CD4-positive, alpha-beta T cell treated with Interleukin-21 for 1 hour (primary cell): Measurements from ENCODE around the gene XAGE1B.
"Not testable (repeated sequence)": the region's sequence is repeated elsewhere in the genome, so short reads cannot be mapped to it uniquely, and the experiment has no call there.

ENCODE experiments used
- DNase-seq: peaks from one replicate; pipeline ENCODE4 v3.0.0-alpha.2; 2020

XAGE1B gene

DNA sequence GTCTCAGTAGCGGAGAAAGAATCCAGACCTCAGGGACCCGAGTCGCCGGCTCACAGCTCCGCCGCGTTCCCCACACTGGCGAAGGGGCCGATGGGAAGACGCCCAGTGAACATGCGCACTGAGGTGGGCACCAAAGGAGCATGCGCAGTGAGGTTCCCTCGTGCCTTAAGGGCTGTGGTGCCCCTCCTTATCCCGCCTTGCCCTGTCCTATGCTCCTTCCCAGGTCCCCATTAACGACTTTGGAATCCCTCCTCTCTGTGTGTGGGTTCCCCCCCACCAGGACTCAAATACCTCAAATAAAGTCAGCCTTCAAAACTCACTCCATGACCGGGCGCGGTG lies at the start of gene XAGE1B:
Gene XAGE1B (minus strand): TSS at position 77 of the 339 bp plus-strand sequence. CDS start 1,536 bp downstream, outside the sequence.
- DNase-seq, result not testable (repeated sequence)

GRCh38 chrX:52563105-52563504 lies 46.2 kb upstream of the XAGE1B start:
- DNase-seq, result no peak

GRCh38 chrX:52558140-52558539 lies 41.3 kb upstream of the XAGE1B start:
- no peak for DNase-seq

- DNase-seq, result no peak
Measured at GRCh38 chrX:52556741-52557140, 39.9 kb upstream of the XAGE1B start.

DNA sequence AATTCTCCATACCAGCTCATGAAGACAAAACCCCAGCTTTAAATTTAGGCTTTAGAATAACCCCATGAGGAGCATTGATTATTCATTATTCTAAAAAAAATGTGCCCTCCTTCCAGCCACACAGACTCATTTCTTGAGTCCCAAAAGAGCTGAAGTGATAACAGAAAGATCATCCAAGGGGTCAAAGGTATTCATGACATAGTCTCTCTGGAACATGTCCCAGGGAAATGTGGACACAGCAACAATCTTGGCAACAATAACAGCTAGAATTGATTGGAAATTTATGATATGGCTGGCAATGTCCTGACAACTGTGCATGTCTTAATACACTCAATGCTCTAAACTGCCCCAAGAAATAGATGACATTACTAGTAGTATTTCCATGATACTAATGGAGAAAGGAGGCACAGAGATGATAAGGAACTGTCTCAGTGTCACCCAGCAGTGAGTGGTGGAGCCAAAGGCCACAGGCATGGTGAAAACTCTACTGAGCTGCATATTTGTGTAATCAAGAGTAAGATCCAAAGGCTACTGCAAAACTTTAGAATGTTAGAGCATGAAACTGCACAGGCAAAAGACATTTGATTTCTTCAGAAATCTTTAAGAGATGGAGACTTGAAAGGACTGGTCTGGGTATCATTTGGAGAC lies 37.3 kb upstream of the XAGE1B start:
- no peak for DNase-seq

- DNase-seq, result not testable (repeated sequence)
Measured at GRCh38 chrX:52548769-52549168, 31.9 kb upstream of the XAGE1B start.

DNA sequence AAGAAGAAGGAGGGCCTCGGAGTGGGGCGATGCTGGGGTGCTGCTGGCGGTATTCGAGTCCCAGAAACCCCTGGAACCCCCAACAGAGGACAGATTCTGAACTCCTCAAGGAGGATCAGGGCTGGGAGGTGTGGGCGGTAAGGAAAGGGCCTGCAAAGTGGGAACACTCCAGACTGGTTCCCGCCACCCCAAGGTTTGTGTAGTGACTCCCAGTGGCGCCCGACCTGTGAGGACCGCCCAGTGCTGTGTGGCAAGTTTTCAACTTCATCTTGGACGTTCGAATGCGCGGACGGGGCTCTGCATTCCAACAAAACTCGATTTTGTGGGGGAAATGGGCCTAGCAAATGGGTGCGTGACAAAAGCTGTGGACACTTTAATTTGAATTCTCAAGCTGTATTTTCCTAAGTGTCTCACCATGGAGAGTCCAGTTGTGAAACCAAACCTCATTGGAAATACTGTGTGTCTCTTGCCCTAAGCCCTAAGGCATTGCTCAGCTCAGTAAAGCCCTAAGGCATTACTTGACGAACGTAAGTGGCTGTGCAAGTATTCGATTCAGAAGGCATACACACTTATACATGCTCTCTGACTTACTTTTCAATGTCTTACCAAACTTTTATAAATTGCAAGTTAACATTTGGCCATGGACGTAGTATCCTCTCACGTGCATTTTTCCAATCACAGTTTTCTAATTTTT lies 27.4 kb upstream of the XAGE1B start:
- DNase-seq, result no peak

DNA sequence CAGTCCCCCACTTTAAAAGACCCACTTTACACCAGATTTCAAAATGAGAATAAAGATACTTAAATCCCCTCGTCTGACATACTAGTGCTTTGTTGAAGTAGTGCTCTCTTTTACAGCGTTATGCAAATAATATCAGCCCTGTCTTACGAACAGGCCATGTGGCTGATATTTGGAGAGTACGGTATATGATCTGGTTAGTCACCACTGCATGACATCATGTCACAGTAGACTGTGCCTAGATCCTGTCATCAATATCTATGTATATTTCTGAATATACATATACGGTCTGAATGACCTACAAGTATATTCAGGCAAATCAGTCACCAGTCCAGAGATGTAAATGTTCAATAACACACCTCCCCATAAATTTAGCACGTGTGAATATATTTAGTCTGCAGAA lies 25.4 kb upstream of the XAGE1B start:
- DNase-seq, result no peak

DNA sequence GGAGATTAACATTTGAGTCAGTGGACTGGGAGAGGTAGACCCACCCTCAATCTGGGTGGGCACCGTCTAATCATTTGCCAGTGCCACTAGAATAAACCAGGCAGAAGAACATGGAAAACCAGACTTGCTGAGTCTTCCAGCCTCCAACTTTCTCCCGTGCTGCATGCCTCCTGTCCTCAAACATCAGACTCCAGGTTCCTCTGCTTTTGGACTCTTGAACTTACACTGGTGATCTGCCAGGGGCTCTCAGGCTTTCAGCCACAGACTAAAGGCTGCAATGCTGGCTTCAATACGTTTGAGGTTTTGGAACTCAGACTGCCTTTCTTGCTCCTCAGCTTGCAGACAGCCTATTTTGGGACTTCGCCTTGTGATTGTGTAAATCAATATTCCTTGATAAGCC lies 24.2 kb upstream of the XAGE1B start:
- not testable (repeated sequence) for DNase-seq

- not testable (repeated sequence) for DNase-seq
Measured at GRCh38 chrX:52516110-52516986, 515 bp downstream of the XAGE1B start.

GRCh38 chrX:52511126-52511525 lies 5.7 kb downstream of the XAGE1B start:
- not testable (repeated sequence) for DNase-seq

- DNase-seq, result no peak
Measured at GRCh38 chrX:52509916-52510315, 6.9 kb downstream of the XAGE1B start.

GRCh38 chrX:52507331-52507730 lies 9.5 kb downstream of the XAGE1B start:
- DNase-seq, result no peak

- no peak for DNase-seq
Measured at GRCh38 chrX:52504551-52504950, 12.3 kb downstream of the XAGE1B start.

- DNase-seq, result not testable (repeated sequence)
Measured at GRCh38 chrX:52501362-52501761, 15.5 kb downstream of the XAGE1B start.

DNA sequence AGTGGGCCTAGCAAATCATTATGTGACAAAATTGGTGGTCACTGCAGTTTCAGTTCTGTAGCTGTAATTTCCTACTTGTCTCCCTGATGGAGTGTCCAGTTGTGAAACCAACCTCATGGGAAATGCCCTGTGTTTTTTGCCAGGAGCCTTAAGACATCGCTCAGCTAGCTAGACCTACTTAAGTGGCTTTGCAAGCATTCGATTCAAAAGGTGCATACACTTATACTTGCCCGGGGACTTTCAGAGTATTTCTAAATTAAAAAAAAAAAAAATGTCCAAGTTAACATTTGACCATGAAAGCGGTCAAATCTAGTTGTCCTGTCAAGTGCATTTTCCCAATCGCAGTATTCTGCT lies 20.5 kb downstream of the XAGE1B start:
- not testable (repeated sequence) for DNase-seq

- DNase-seq, result not testable (repeated sequence)
Measured at GRCh38 chrX:52495545-52496418, 21.1 kb downstream of the XAGE1B start, which contains the start of gene XAGE1A. Gene XAGE1A (plus strand): TSS chrX:52495808. CDS start chrX:52497362, 1,554 bp downstream.

GRCh38 chrX:52471301-52471700 lies 45.6 kb downstream of the XAGE1B start:
- not testable (repeated sequence) for DNase-seq
